Retinal pigment epithelial cell (primary cell): Measurements from ENCODE around the gene ABCB8.

Experiments
- DNase-seq: peaks from one replicate; pipeline ENCODE4 v3.0.0-alpha.2; 2010; ENCODE audit warnings: low read depth
- H3K4me3 ChIP-seq: 2 replicates; pipeline ENCODE4 v1.5.1; 2011; ENCODE audit warnings: mild to moderate bottlenecking, low read length, control low read depth, moderate library complexity
- TF ChIP-seq, protein P1 (sequence below): conservative IDR thresholded peaks from 2 replicates; pipeline ENCODE4 v1.5.1; 2011; ENCODE audit warnings: low read depth, low read length, control low read depth, inconsistent platforms

Gene ABCB8

GRCh38 chr7:151095828-151096475 lies 67.7 kb downstream of the ABCB8 start:
- TF ChIP-seq, protein P1, sequence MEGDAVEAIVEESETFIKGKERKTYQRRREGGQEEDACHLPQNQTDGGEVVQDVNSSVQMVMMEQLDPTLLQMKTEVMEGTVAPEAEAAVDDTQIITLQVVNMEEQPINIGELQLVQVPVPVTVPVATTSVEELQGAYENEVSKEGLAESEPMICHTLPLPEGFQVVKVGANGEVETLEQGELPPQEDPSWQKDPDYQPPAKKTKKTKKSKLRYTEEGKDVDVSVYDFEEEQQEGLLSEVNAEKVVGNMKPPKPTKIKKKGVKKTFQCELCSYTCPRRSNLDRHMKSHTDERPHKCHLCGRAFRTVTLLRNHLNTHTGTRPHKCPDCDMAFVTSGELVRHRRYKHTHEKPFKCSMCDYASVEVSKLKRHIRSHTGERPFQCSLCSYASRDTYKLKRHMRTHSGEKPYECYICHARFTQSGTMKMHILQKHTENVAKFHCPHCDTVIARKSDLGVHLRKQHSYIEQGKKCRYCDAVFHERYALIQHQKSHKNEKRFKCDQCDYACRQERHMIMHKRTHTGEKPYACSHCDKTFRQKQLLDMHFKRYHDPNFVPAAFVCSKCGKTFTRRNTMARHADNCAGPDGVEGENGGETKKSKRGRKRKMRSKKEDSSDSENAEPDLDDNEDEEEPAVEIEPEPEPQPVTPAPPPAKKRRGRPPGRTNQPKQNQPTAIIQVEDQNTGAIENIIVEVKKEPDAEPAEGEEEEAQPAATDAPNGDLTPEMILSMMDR = no peak
- DNase-seq = no peak
- no peak overlapping the region for H3K4me3 ChIP-seq
